HG03066 (cell line): ENCODE data around the gene C7orf25.
"Not testable (repeated sequence)": the region's sequence is repeated elsewhere in the genome, so short reads cannot be mapped to it uniquely, and the experiment has no call there.

Source experiments
- ATAC-seq: cut with Tn5 transposase; IDR thresholded peaks from one replicate; pipeline ENCODE4 v1.9.1; 2021; ENCODE audit warnings: low read depth; ENCODE audit not compliant: unreplicated experiment

C7orf25 gene

GRCh38 chr7:42930889-42931288 is 19.0 kb upstream of the C7orf25 start:
- no peak for ATAC-seq

- ATAC-seq = no peak
These were observed 17.6 kb upstream of the C7orf25 start for GRCh38 chr7:42929449-42929848.

DNA sequence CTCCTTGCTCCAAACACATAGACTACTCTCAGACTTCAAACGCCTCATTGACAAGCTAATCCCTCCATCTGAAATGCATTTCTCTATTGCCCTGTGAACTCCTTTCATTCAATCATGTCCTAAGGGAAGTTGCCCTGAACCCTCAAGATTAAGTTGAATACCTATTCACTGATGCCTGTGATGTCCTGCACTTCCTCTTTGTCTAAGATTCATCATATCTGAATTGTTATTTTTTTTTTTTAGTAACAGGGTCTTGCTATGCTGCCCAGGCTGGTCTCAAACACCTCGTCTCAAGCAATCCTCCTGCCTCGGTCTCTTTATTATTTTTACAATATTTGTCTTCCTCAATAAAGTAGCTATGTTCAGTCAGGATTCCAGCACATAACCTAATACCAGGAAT is 16.9 kb upstream of the C7orf25 start:
- no peak for ATAC-seq

DNA sequence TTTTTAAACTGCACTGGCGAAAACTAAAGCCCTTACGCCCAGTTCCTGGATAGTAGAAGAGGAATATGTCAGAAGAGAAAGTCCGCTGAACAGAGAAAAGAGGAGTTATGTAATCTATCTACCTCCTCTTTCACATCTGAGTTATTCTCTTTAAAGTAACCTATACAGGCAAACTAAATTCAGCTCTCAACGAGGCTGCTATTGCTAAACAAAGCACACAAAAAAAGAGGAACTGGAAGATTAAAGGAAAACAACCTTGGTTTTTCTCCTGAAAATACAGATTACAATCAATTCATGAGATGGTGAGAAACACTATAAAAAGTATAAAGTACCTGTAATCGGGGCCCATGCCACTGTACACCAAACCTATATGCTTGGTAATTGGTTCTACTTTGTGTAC is 14.3 kb upstream of the C7orf25 start:
- no peak for ATAC-seq

- ATAC-seq = no peak
These were observed 13.8 kb upstream of the C7orf25 start for GRCh38 chr7:42925630-42926029.

GRCh38 chr7:42924223-42924838 is 12.5 kb upstream of the C7orf25 start:
- no peak for ATAC-seq

GRCh38 chr7:42922017-42922753 is 10.3 kb upstream of the C7orf25 start:
- ATAC-seq = no peak

DNA sequence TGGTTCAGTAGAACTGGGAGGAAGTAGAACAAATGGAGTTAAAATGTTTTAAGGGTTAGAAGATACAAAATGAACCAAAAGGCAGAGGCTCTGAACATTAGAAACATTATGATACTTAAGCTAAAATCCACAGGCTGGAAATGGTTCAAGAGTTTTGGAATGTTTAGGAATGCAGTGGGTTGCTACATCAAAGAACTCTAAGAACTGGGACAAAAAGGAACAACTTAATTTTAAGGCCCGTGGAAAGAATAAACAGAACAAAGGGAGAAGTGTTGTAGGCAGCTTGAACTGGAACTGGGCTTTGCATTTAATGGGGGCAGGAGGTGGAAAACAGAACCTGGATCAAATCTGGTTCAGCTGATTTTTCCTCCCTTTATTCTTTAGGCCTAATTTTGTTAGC is 3.5 kb upstream of the C7orf25 start:
- ATAC-seq = no peak

GRCh38 chr7:42914421-42915045 is 2.7 kb upstream of the C7orf25 start:
- ATAC-seq = no peak

DNA sequence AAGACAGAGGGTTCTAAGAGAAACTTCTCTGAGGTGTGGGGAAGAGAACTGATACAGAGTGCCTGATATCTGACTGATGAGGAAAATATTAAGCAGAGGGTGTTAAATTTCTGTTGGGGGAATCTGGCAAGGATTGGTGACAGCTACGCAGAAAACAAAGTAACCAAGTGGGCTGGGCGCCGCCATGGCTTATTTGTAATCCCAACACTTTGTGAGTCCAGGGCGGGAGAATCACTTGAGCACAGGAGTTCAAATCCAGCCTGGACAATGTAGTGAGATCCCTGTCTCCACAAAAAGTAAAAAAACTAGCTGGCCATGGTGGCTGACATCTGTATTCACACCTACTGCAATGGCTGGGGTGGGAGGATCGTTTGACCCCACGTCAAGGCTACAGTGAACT is 2.1 kb upstream of the C7orf25 start:
- ATAC-seq = no peak

DNA sequence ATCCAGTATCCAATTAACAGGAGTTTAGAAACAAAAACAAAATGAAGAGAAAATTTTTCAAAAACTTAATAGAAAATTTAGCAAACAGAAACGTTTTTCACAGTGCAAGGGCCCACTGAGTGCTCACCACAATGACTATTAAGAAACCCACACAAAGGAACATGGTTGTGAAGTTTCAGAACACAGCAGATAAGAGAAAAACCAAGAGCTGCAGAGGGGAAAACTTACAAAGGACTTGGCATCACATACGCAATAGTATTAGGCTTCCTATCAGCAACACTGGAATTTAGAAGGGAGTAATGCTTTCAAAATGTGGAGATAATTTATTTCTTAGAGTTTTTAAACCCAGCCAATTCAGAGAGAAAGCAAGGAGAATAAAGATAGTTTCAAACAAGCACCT is 1.7 kb upstream of the C7orf25 start:
- ATAC-seq = no peak

DNA sequence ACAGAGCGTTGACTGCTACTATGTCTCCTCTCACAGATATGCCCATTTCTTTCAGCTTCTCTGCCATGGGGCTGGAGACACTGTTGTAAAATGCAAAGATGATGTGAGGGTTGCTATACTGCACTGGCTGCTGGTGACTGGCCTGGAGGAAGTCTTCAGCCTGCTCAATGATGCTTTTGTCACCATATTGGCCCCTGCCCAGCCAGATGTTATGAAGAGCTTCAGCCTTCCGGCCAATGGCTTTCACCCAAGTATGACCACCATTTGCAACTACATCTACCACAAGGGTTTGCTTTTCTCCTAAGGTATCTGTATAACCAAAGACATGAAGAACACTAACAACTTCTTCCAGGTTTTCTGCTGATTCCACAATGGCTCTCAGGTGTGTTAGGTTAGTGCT is 1.6 kb downstream of the C7orf25 start:
- ATAC-seq = no peak

DNA sequence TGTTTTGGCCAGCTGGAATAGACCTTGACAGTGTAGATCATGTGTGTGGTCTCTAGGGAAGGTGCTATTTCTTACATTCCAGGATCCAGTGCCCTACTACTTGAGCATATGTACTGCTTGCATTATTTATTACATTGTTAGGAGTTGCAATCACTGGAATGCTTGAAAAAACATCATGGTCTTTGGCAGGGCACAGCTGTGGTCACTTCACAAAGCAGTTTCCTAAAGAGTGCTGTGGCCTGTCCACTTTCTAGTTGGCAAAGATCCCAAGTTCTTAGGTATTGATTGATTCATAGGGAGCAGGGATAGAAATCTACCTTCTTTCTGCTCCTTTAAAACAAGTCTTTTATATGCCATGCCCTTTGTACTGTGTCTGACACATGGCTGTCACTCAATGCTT is 4.6 kb downstream of the C7orf25 start:
- no peak for ATAC-seq

GRCh38 chr7:42906181-42906580 is 5.7 kb downstream of the C7orf25 start:
- ATAC-seq = no peak

- ATAC-seq = no peak
These were observed 9.5 kb downstream of the C7orf25 start for GRCh38 chr7:42902331-42902730.

DNA sequence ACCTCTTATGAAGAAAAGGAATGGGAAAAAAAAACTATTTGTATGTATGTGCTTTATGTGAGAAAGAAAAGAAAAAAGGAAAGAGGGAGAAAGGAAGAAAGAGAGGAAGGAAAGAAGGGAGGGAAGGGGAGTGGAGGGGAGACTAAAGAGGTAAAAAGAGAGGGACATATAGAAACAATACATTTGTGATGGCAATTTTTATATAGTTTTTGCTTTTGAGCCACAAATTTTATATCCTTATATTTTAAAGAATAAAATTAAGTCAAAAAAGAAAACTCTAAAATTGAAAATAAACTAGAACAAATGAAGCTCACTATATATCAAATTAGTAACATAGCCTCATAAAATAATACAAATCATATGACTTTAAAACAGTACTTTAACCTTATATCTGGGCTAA is 11.0 kb downstream of the C7orf25 start:
- no peak for ATAC-seq

- ATAC-seq = no peak
These were observed 18.3 kb downstream of the C7orf25 start for GRCh38 chr7:42893346-42894240.

DNA sequence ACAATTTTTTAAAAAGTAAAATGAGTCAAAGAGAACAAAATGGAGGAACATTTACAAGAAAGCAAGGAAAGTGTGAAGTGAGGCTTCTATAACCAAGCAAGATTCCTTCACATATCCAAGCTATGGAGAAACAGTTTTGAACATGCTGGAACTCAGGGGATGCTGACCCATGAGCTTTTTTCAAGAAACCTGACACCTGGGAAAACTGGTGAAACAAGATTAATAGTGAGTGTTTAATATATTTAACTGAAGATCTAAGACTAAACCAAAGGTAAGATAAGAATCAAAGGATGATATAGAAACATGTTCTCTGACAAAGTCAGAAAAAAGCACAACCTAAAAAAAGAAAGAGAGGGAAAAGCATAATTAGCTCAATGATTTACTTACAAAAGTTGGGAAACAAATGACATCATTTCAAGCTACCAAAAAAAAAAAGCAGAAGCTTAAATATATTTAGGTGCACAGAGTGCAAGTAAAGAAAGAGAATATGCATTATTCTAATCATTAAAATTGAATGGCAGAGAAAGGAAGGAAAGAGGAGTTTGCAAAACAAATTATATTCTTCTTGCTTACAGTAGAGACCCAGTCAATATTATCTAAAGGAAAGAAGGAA is 24.9 kb downstream of the C7orf25 start:
- ATAC-seq = no peak

GRCh38 chr7:42886129-42886528 is 25.7 kb downstream of the C7orf25 start:
- ATAC-seq = no peak

DNA sequence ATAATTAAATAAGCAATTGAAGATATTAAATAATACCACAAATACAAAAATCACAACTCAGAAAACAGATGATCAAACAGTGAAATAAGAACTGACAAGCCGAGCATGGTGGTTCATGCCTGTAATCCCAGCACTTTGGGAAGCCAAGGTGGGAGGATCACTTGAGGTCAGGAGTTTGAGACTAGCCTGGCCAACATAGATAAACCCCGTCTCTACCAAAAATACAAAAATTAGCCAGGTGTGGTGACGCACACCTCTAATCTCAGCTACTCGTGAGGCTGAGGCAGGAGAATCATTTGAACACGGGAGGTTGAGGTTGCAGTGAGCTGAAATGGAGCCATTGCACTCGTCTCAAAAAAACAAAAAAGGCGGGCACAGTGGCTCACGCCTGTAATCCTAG is 26.7 kb downstream of the C7orf25 start:
- not testable (repeated sequence) for ATAC-seq

DNA sequence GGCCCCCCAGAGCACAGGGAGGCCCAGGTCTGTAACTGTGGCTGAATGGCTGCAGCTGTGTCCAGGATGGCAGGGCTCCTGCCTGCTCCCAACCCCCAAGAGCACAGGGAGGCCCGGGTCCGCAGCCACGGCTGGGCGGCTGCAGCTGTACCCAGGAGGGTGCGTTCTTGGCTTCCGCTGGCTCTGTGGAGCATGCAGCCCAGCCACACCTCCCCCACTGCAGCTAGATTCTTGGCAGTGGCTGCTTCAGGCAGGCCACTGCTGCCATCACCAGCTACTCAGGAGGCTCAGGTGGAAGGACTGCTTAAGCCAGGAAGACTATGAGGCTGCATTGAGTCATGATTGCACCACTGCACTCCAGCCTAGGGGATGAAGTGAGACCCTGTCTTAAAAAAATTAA is 27.9 kb downstream of the C7orf25 start:
- no peak for ATAC-seq
